HS-5 (cell line): ENCODE data around the gene ADAMTSL3.
A peak's percentile ranks its signal among the peaks of the same experiment; 100 is the strongest.
"Not testable (repeated sequence)": the region's sequence is repeated elsewhere in the genome, so short reads cannot be mapped to it uniquely, and the experiment has no call there.

Experiments
- DNase-seq: peaks from one replicate; pipeline ENCODE4 v3.0.0-alpha.2; 2012; ENCODE audit warnings: low read depth

Gene ADAMTSL3

GRCh38 chr15:83747050-83747717 lies 93.3 kb downstream of the ADAMTSL3 start:
- peak; percentile 10 for DNase-seq

- DNase-seq, result no peak
Measured at GRCh38 chr15:83747718-83748110, 93.8 kb downstream of the ADAMTSL3 start.

- DNase-seq, result no peak
Measured at GRCh38 chr15:83753872-83754493, 100.1 kb downstream of the ADAMTSL3 start.

- DNase-seq, result not testable (repeated sequence)
Measured at GRCh38 chr15:83757291-83757690, 103.4 kb downstream of the ADAMTSL3 start.

GRCh38 chr15:83762367-83762766 lies 108.4 kb downstream of the ADAMTSL3 start:
- no peak for DNase-seq

- no peak for DNase-seq
Measured at GRCh38 chr15:83764201-83764838, 110.4 kb downstream of the ADAMTSL3 start.

- DNase-seq, result no peak
Measured at GRCh38 chr15:83766339-83766738, 112.4 kb downstream of the ADAMTSL3 start.

GRCh38 chr15:83767741-83768140 lies 113.8 kb downstream of the ADAMTSL3 start:
- no peak for DNase-seq

GRCh38 chr15:83769411-83769999 lies 115.6 kb downstream of the ADAMTSL3 start:
- DNase-seq, result no peak

GRCh38 chr15:83775738-83776137 lies 121.8 kb downstream of the ADAMTSL3 start:
- DNase-seq, result no peak

- DNase-seq, result no peak
Measured at GRCh38 chr15:83776986-83777385, 123.1 kb downstream of the ADAMTSL3 start.

- DNase-seq, result no peak
Measured at GRCh38 chr15:83783227-83783626, 129.3 kb downstream of the ADAMTSL3 start.

- DNase-seq, result peak; percentile 48
Measured at GRCh38 chr15:83784975-83785374, 131.1 kb downstream of the ADAMTSL3 start.

GRCh38 chr15:83786336-83786735 lies 132.4 kb downstream of the ADAMTSL3 start:
- no peak for DNase-seq

GRCh38 chr15:83793069-83793468 lies 139.1 kb downstream of the ADAMTSL3 start:
- DNase-seq, result no peak

- DNase-seq, result no peak
Measured at GRCh38 chr15:83794209-83794608, 140.3 kb downstream of the ADAMTSL3 start.

- no peak for DNase-seq
Measured at GRCh38 chr15:83809345-83809744, 155.4 kb downstream of the ADAMTSL3 start.

- no peak for DNase-seq
Measured at GRCh38 chr15:83810110-83810509, 156.2 kb downstream of the ADAMTSL3 start.

GRCh38 chr15:83813682-83814081 lies 159.8 kb downstream of the ADAMTSL3 start:
- no peak for DNase-seq

- DNase-seq, result no peak
Measured at GRCh38 chr15:83815506-83815905, 161.6 kb downstream of the ADAMTSL3 start.

- no peak for DNase-seq
Measured at GRCh38 chr15:83816124-83816883, 162.4 kb downstream of the ADAMTSL3 start.

- DNase-seq, result no peak
Measured at GRCh38 chr15:83818591-83818990, 164.7 kb downstream of the ADAMTSL3 start.
